WTC11 (cell line): ENCODE measurements around the gene ZNF827.

Experiments used
- CREB1 ChIP-seq: sonication (generic); formaldehyde crosslinking; IDR thresholded peaks from 2 replicates; pipeline ENCODE4 v1.8.0; 2023; ENCODE audit warnings: mild to moderate bottlenecking, missing genetic modification reagents
- CTCF ChIP-seq: fragments of 200-600 bp; IDR thresholded peaks from 2 replicates; pipeline ENCODE4 v1.8.0; 2022; ENCODE audit warnings: antibody characterized with exemption
- ESRRA ChIP-seq: sonication (generic); formaldehyde crosslinking; IDR thresholded peaks from 2 replicates; pipeline ENCODE4 v1.8.1; 2022; ENCODE audit warnings: mild to moderate bottlenecking, missing genetic modification reagents, borderline replicate concordance
- FOXJ3 ChIP-seq: sonication (generic); formaldehyde crosslinking; IDR thresholded peaks from 2 replicates; pipeline ENCODE4 v1.9.0; 2021; ENCODE audit warnings: missing genetic modification reagents, mild to moderate bottlenecking, borderline replicate concordance
- HMGXB4 ChIP-seq: sonication (generic); formaldehyde crosslinking; IDR thresholded peaks from 2 replicates; pipeline ENCODE4 v1.8.1; 2023; ENCODE audit warnings: mild to moderate bottlenecking, moderate library complexity, missing genetic modification reagents
- JUN ChIP-seq: sonication (generic); formaldehyde crosslinking; IDR thresholded peaks from 2 replicates; pipeline ENCODE4 v1.8.0; 2023; ENCODE audit warnings: mild to moderate bottlenecking, missing genetic modification reagents
- MAX ChIP-seq: sonication (generic); formaldehyde crosslinking; IDR thresholded peaks from 2 replicates; pipeline ENCODE4 v1.8.0; 2022; ENCODE audit warnings: mild to moderate bottlenecking, missing genetic modification reagents
- NFE2L1 ChIP-seq: sonication (generic); formaldehyde crosslinking; IDR thresholded peaks from 2 replicates; pipeline ENCODE4 v1.8.1; 2023; ENCODE audit warnings: missing genetic modification reagents
- SP1 ChIP-seq: sonication (generic); formaldehyde crosslinking; conservative IDR thresholded peaks from 2 replicates; pipeline ENCODE4 v1.8.1; 2022; ENCODE audit warnings: missing genetic modification reagents
- TCF7 ChIP-seq: sonication (generic); formaldehyde crosslinking; IDR thresholded peaks from 2 replicates; pipeline ENCODE4 v1.8.0; 2022; ENCODE audit warnings: mild to moderate bottlenecking, low read depth, missing genetic modification reagents, moderate library complexity
- TP53 ChIP-seq: sonication (generic); formaldehyde crosslinking; IDR thresholded peaks from 2 replicates; pipeline ENCODE4 v1.8.1; 2023; ENCODE audit warnings: mild to moderate bottlenecking, missing genetic modification reagents
- ZSCAN18 ChIP-seq: fragments of 250-450 bp; sonication (Bioruptor Pico); IDR thresholded peaks from 2 replicates; pipeline ENCODE4 v2.1.2; 2022; ENCODE audit warnings: mild to moderate bottlenecking, moderate library complexity

- TF ChIP-seq CTCF (no peak), ZSCAN18 (no peak), CREB1 (CRISPR knock-in tag) (no peak), TP53 (CRISPR knock-in tag) (no peak), HMGXB4 (no peak), ESRRA (CRISPR knock-in tag) (no peak), JUN (CRISPR knock-in tag) (no peak), SP1 (no peak), TCF7 (no peak), FOXJ3 (CRISPR knock-in tag) (no peak), NFE2L1 (CRISPR knock-in tag) (no peak), MAX (CRISPR knock-in tag) (no peak)
These were observed 163.2 kb downstream of the ZNF827 start for GRCh38 chr4:145775406-145775805.
